SKM-1 (cell line): ENCODE measurements around the gene GYS1.

ENCODE experiments used
- DNase-seq: peaks from one replicate; lab custom pipeline; 2025; ENCODE audit not compliant: unreplicated experiment; lab: John Stamatoyannopoulos, UW

The GYS1 gene

GRCh38 chr19:48965040-48965805 is 27.9 kb downstream of the GYS1 start, which contains the start of gene FTL:
Gene FTL, plus strand, starts transcription at chr19:48965309. Its CDS starts 199 bp downstream, at chr19:48965508.
- DNase-seq: peak; percentile 66

- no peak for DNase-seq
Observed at GRCh38 chr19:48964205-48965039, 28.7 kb downstream of the GYS1 start.

- DNase-seq: no peak
Observed at GRCh38 chr19:48963371-48964204, 29.5 kb downstream of the GYS1 start.

GRCh38 chr19:48962849-48963165 is 30.3 kb downstream of the GYS1 start:
- DNase-seq: no peak

- peak; percentile 52 for DNase-seq
Observed at GRCh38 chr19:48962029-48962848, 30.9 kb downstream of the GYS1 start.

GRCh38 chr19:48961673-48962028 is 31.5 kb downstream of the GYS1 start:
- DNase-seq: no peak

- no peak for DNase-seq
Observed at GRCh38 chr19:48961051-48961649, 32.0 kb downstream of the GYS1 start.

- no peak for DNase-seq
Observed at GRCh38 chr19:48959341-48960239, 33.5 kb downstream of the GYS1 start.

GRCh38 chr19:48958006-48958405 is 35.1 kb downstream of the GYS1 start:
- no peak for DNase-seq

GRCh38 chr19:48955308-48955958 is 37.7 kb downstream of the GYS1 start:
- DNase-seq: no peak

GRCh38 chr19:48954595-48955307 is 38.4 kb downstream of the GYS1 start, which contains the start of gene BAX:
Gene BAX, plus strand, starts transcription at chr19:48954875. Its CDS starts 54 bp downstream, at chr19:48954929.
- DNase-seq: peak; percentile 23

- no peak for DNase-seq
Observed at GRCh38 chr19:48953990-48954594, 39.0 kb downstream of the GYS1 start.

GRCh38 chr19:48953141-48953540 is 40.0 kb downstream of the GYS1 start:
- no peak for DNase-seq

- DNase-seq: no peak
Observed at GRCh38 chr19:48950830-48951519, 42.1 kb downstream of the GYS1 start.

GRCh38 chr19:48950159-48950558 is 43.0 kb downstream of the GYS1 start:
- DNase-seq: no peak

GRCh38 chr19:48947258-48947542 is 45.9 kb downstream of the GYS1 start:
- no peak for DNase-seq
